ENCODE data around the gene AMTN. TPM values are rescaled to one million over a fixed set of nuclear protein-coding genes. Genes with fewer than 3 reads are reported as not detected.
"Not testable (repeated sequence)": the region's sequence is repeated elsewhere in the genome, so short reads cannot be mapped to it uniquely, and the experiment has no call there.

Gene AMTN
- total and polyA plus RNA-seq, 2 experiments from 2014 or later: 0.53 TPM; not detected in 1

DNA sequence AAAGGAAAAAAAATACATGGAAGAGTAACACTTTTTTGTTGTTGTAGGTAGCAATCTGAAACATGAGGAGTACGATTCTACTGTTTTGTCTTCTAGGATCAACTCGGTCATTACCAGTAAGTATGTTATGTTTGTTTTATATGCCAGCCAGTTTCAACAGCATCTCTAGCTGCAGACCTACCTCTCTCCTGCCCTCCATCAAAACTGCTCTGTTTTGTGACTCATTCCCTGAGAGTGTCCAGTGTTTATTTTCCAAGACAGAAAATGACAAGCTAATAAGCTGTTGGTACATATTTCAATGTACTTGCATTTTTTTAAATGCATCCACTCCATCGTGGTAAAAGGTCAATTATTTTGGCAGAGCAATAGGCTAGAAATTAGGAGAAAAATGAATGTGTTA lies 347 bp downstream of the AMTN start:
- H3K36me3 ChIP-seq: no peaks in the 10 kb centered on the region
- no peak overlapping the region for H3K27ac ChIP-seq
- TF ChIP-seq, protein P1, sequence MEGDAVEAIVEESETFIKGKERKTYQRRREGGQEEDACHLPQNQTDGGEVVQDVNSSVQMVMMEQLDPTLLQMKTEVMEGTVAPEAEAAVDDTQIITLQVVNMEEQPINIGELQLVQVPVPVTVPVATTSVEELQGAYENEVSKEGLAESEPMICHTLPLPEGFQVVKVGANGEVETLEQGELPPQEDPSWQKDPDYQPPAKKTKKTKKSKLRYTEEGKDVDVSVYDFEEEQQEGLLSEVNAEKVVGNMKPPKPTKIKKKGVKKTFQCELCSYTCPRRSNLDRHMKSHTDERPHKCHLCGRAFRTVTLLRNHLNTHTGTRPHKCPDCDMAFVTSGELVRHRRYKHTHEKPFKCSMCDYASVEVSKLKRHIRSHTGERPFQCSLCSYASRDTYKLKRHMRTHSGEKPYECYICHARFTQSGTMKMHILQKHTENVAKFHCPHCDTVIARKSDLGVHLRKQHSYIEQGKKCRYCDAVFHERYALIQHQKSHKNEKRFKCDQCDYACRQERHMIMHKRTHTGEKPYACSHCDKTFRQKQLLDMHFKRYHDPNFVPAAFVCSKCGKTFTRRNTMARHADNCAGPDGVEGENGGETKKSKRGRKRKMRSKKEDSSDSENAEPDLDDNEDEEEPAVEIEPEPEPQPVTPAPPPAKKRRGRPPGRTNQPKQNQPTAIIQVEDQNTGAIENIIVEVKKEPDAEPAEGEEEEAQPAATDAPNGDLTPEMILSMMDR (IDR thresholded peaks at IDR 0.05; ENCODE audit: low read depth, low read length): no peak
- DNase-seq (ENCODE audit: low read depth in 1 of 2, low spot score in 1 of 2): no peak
- H3K27me3 ChIP-seq: no peaks in the 10 kb centered on the region
- H3K4me1 ChIP-seq (ENCODE audit: low read depth): no peaks in the 10 kb centered on the region
- no peak overlapping the region for H3K4me3 ChIP-seq
- no peaks in the 10 kb centered on the region for H3K9me3 ChIP-seq (ENCODE audit: low read depth)

DNA sequence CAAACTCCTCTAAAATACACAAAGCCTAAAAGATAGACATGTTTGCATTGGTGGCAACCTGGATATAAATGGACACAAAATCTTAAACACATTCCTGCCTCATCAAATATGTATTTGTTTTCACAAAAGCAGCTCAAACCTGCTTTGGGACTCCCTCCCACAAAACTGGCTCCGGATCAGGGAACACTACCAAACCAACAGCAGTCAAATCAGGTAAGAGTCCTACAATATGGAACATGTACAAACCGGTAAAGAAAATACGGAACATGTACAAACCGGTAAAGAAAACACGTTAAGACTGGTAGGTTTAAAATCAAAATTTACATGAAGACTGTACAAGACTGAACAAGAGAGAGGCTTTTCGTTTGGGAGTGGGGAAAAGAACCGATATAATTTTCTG lies 4.3 kb downstream of the AMTN start:
- Histone ChIP-seq H3K9me3 (ENCODE audit: low read depth) (no peaks in the 10 kb centered on the region), H3K27me3 (no peaks in the 10 kb centered on the region), H3K36me3 (no peaks in the 10 kb centered on the region), H3K27ac (no peak overlapping the region), H3K4me3 (no peak overlapping the region), H3K4me1 (ENCODE audit: low read depth) (no peaks in the 10 kb centered on the region)
- no peak for DNase-seq (ENCODE audit: low read depth in 1 of 2, low spot score in 1 of 2)
- TF ChIP-seq, protein P1 (IDR thresholded peaks at IDR 0.05; ENCODE audit: low read depth, low read length): no peak

DNA sequence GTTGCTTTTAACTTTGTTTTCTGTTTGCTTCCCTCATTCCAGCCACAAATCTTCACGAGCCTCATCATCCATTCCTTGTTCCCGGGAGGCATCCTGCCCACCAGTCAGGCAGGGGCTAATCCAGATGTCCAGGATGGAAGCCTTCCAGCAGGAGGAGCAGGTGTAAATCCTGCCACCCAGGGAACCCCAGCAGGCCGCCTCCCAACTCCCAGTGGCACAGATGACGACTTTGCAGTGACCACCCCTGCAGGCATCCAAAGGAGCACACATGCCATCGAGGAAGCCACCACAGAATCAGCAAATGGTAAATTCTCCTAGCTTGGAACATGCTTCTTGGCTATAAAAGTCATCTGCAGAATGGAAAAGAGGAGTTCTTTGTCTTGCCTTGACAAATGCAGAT lies 12.6 kb downstream of the AMTN start:
- no peaks in the 10 kb centered on the region for H3K4me1 ChIP-seq (ENCODE audit: low read depth)
- no peak overlapping the region for H3K4me3 ChIP-seq
- H3K9me3 ChIP-seq (ENCODE audit: low read depth): no peaks in the 10 kb centered on the region
- no peak for DNase-seq (ENCODE audit: low read depth in 1 of 2, low spot score in 1 of 2)
- no peaks in the 10 kb centered on the region for H3K36me3 ChIP-seq
- TF ChIP-seq, protein P1 (IDR thresholded peaks at IDR 0.05; ENCODE audit: low read depth, low read length): no peak
- no peaks in the 10 kb centered on the region for H3K27me3 ChIP-seq
- no peak overlapping the region for H3K27ac ChIP-seq

DNA sequence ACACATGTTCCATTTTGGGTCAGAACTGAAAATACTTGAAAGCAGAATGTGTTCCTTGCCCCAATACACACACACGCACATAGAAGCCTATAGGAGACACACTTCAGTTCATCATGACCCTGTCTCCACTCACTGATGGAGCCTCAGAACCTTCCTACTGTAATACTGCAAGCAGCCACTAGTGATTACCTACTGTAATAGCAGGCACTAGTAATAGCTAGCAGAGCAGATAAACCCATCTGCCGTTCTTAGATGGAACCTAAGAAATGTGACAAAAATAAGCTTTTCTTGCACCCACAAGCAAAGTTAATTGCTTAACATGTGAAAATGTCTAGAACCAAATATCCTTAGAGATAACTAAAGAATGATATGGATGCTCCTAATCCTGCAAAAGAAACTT lies 13.6 kb downstream of the AMTN start:
- no peak for DNase-seq (ENCODE audit: low read depth in 1 of 2, low spot score in 1 of 2)
- Histone ChIP-seq H3K27ac (no peak overlapping the region), H3K27me3 (no peaks in the 10 kb centered on the region), H3K4me3 (no peak overlapping the region), H3K36me3 (no peaks in the 10 kb centered on the region), H3K4me1 (ENCODE audit: low read depth) (no peaks in the 10 kb centered on the region), H3K9me3 (ENCODE audit: low read depth) (no peaks in the 10 kb centered on the region)
- TF ChIP-seq, protein P1 (IDR thresholded peaks at IDR 0.05; ENCODE audit: low read depth, low read length): no peak

DNA sequence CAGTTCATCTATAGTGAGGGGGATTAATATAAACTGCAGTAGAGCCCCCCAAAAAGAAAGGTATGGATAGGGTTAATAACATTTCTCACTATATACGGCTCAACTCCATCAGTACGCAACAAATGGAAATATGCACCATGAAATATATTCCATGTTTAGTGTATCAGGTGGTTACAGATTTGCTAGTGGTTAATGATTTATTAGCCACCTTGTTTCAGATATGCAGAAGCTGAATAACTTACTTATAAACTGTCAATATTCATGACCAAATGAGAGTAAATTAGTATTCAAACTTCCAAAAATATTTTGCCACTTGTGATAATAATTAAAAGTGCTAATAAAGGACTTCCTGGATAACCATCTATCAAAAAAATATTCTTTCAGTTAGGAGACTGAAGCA lies 14.8 kb downstream of the AMTN start:
- no peak overlapping the region for H3K27ac ChIP-seq
- H3K4me1 ChIP-seq (ENCODE audit: low read depth): no peaks in the 10 kb centered on the region
- H3K4me3 ChIP-seq: no peak overlapping the region
- DNase-seq (ENCODE audit: low read depth in 1 of 2, low spot score in 1 of 2): no peak
- TF ChIP-seq, protein P1 (IDR thresholded peaks at IDR 0.05; ENCODE audit: low read depth, low read length): no peak
- H3K27me3 ChIP-seq: no peaks in the 10 kb centered on the region
- no peaks in the 10 kb centered on the region for H3K36me3 ChIP-seq
- no peaks in the 10 kb centered on the region for H3K9me3 ChIP-seq (ENCODE audit: low read depth)

DNA sequence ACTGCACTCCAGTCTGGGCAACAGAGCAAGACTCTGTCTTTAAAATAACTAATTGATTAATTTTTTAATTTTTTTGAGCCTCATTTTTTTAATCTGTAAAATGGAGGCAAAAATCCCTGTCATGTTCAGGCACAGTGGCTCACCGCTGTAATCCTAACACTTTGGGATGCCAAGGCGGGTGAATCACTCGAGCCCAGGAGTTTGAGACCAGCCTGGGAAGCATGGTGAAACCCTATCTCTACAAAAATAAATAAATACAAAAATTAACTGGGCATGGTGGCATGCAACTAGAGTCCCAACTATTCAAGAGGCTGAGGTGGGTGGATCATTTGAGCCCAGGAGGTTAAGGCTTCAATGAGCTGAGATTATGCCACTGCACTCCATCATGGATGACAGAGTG lies 15.4 kb downstream of the AMTN start:
- no peaks in the 10 kb centered on the region for H3K4me1 ChIP-seq (ENCODE audit: low read depth)
- TF ChIP-seq, protein P1 (IDR thresholded peaks at IDR 0.05; ENCODE audit: low read depth, low read length): no peak
- DNase-seq (ENCODE audit: low read depth in 1 of 2, low spot score in 1 of 2): no peak
- no peak overlapping the region for H3K4me3 ChIP-seq
- H3K27ac ChIP-seq: no peak overlapping the region
- H3K27me3 ChIP-seq: no peaks in the 10 kb centered on the region
- no peaks in the 10 kb centered on the region for H3K36me3 ChIP-seq
- no peaks in the 10 kb centered on the region for H3K9me3 ChIP-seq (ENCODE audit: low read depth)

DNA sequence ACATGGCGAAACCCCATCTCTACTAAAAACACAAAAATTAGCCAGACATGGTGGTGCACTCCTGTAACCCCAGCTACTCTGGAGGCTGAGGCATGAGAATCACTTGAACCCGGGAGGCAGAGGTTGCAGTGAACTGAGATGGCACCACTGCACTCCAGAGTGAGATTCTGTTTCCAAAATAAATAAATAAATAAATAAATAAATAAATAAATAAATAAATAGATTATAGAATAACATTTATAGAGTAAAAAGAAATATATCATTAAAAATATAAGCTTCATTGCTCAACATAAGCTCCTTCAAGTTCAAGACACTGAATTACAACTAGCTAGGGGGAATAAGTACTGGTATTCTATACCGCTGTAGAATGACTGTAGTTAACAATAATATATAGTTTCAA lies 16.5 kb downstream of the AMTN start:
- not testable (repeated sequence) for H3K27me3 ChIP-seq; H3K4me3 ChIP-seq; H3K4me1 ChIP-seq (ENCODE audit: low read depth); H3K36me3 ChIP-seq; DNase-seq (ENCODE audit: low read depth in 1 of 2, low spot score in 1 of 2); H3K27ac ChIP-seq; H3K9me3 ChIP-seq (ENCODE audit: low read depth)

Measured in cardiac muscle cell (in vitro differentiated cells and primary cell).